Kidney (tissue), 14 donors: ENCODE data around the gene KLHL2. TPM values are rescaled to one million over a fixed set of nuclear protein-coding genes. Genes with fewer than 3 reads are reported as not detected.
A peak's percentile ranks its signal among the peaks of the same experiment; 100 is the strongest.
"Not testable (repeated sequence)": the region's sequence is repeated elsewhere in the genome, so short reads cannot be mapped to it uniquely, and the experiment has no call there.

Experiments
- DNase-seq, 5 donors: peaks; one replicate each; pipeline ENCODE4 v3.0.0-alpha.2; 2013 to 2020
- FAIRE-seq: peaks from 2 replicates; lab custom pipeline; 2012; peaks lifted over from hg19 to GRCh38; lab: Jason Lieb, UNC
- H3K27ac ChIP-seq, 2 donors: one replicate each; pipeline ENCODE4 v1.7.0; 2013; ENCODE audit warnings: low read depth in 2 of 2, low read length in 2 of 2, inconsistent platforms in 1 of 2
- H3K27me3 ChIP-seq: one replicate; pipeline ENCODE4 v1.7.1; 2013; ENCODE audit warnings: low read length, inconsistent platforms; ENCODE audit not compliant: control insufficient read depth, insufficient read depth
- H3K36me3 ChIP-seq, 3 donors: one replicate each; pipeline versions ENCODE4 v1.7.0 to v1.7.1; 2013; ENCODE audit warnings: low read length in 3 of 3, control low read depth in 1 of 3, inconsistent platforms in 1 of 3; ENCODE audit not compliant: insufficient read depth in 3 of 3, control insufficient read depth in 2 of 3
- H3K4me1 ChIP-seq, 3 donors: one replicate each; pipeline versions ENCODE4 v1.7.0 to v1.7.1; 2013; ENCODE audit warnings: low read length in 3 of 3, inconsistent platforms in 1 of 3, low read depth in 1 of 3; ENCODE audit not compliant: control insufficient read depth in 2 of 3, insufficient read depth in 2 of 3
- H3K4me3 ChIP-seq, 3 donors: one replicate each; pipeline versions ENCODE4 v1.7.0 to v1.8.1; 2013; ENCODE audit warnings: low read length in 3 of 3, control low read depth in 1 of 3, inconsistent platforms in 1 of 3
- H3K9ac ChIP-seq, 3 donors: one replicate each; pipeline versions ENCODE4 v1.7.0 to v1.7.1; 2013; ENCODE audit warnings: low read length in 3 of 3, control low read depth in 1 of 3, inconsistent platforms in 1 of 3
- H3K9me3 ChIP-seq, 3 donors: one replicate each; pipeline versions ENCODE4 v1.7.0 to v1.7.1; 2013; ENCODE audit warnings: low read length in 3 of 3, control low read depth in 1 of 3, inconsistent platforms in 1 of 3; ENCODE audit not compliant: control insufficient read depth in 2 of 3, insufficient read depth in 1 of 3
- intact Hi-C: fragments of 100-400 bp; cut with DNase I; formaldehyde crosslinking; loops from one replicate; pipeline ENCODE4 v1.11.1; 2022
- polyA plus RNA-seq: library from polyadenylated mRNA; stranded (reverse); fragments of 350-450 nt; fragmentation: Illumina TruSeq; extraction: RNeasy Lipid Tissue Mini Kit (QIAGEN cat#74804); gene quantifications from one replicate; pipeline ENCODE4 v1.2.3, GENCODE V29; 2014; ENCODE audit warnings: low read depth, low replicate concordance; ENCODE audit not compliant: insufficient read depth
- total RNA-seq: library from RNA; stranded (reverse); fragmentation: NEBNext Ultra II Directional; extraction: Animal tissue kit (Norgen Biotek cat#: 25700); gene quantifications from one replicate; pipeline ENCODE4 v1.2.1, GENCODE V29; 2021
- TF ChIP-seq, protein P1 (sequence below): IDR thresholded peaks from 3 replicates; pipeline ENCODE4 v1.5.1; 2012; ENCODE audit warnings: mild to moderate bottlenecking, moderate library complexity, borderline replicate concordance; ENCODE audit not compliant: insufficient read depth; ENCODE audit errors: extremely low read depth
- donor health status: control.
- donor health status: control.
- donor health status: control.
- donor health status: control.
- donor health status: control.
- donor health status: DM: yes; HTN: yes; CAD: no.
- donor health status: Normal renal cell carcinoma (clear cell type).

KLHL2 gene
- total and polyA plus RNA-seq, 2 donors from 2014 or later, result 11.5 to 44.4 TPM

DNA sequence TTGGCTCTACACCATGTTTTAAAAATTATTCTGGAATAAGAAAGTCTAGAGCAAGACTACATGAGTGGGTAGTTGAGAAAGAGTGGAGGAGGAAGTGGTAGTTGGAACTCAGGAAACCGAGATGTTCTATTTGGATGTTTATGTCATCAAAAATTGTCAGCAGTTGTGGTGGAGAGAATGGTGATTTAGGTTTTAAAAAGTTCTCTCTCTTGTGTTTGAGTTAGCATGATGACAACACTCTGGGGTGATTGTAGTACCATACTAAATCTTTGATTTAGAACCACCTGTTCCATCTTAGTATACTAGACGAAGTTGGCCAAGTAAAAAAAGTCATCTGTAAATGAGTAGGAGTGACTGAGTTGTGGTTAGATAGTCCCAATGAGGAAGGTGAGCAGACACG lies 40.7 kb downstream of the KLHL2 start:
- TF ChIP-seq, protein P1, sequence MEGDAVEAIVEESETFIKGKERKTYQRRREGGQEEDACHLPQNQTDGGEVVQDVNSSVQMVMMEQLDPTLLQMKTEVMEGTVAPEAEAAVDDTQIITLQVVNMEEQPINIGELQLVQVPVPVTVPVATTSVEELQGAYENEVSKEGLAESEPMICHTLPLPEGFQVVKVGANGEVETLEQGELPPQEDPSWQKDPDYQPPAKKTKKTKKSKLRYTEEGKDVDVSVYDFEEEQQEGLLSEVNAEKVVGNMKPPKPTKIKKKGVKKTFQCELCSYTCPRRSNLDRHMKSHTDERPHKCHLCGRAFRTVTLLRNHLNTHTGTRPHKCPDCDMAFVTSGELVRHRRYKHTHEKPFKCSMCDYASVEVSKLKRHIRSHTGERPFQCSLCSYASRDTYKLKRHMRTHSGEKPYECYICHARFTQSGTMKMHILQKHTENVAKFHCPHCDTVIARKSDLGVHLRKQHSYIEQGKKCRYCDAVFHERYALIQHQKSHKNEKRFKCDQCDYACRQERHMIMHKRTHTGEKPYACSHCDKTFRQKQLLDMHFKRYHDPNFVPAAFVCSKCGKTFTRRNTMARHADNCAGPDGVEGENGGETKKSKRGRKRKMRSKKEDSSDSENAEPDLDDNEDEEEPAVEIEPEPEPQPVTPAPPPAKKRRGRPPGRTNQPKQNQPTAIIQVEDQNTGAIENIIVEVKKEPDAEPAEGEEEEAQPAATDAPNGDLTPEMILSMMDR, result no peak
- Histone ChIP-seq H3K4me1 (no peaks in the 10 kb centered on the region), H3K27ac (no peak overlapping the region), H3K9me3 (no peaks in the 10 kb centered on the region), H3K27me3 (no peaks in the 10 kb centered on the region), H3K36me3 (no peaks in the 10 kb centered on the region), H3K4me3 (no peak overlapping the region), H3K9ac (no peak overlapping the region)
- no peak for FAIRE-seq
- intact Hi-C loops, result no loop called here
- no peak for DNase-seq

GRCh38 chr4:165248904-165249303 lies 41.5 kb downstream of the KLHL2 start:
- H3K4me1 ChIP-seq, H3K27ac ChIP-seq, H3K9me3 ChIP-seq, H3K4me3 ChIP-seq, intact Hi-C loops, H3K27me3 ChIP-seq, H3K9ac ChIP-seq, FAIRE-seq, DNase-seq, H3K36me3 ChIP-seq: not testable (repeated sequence)

DNA sequence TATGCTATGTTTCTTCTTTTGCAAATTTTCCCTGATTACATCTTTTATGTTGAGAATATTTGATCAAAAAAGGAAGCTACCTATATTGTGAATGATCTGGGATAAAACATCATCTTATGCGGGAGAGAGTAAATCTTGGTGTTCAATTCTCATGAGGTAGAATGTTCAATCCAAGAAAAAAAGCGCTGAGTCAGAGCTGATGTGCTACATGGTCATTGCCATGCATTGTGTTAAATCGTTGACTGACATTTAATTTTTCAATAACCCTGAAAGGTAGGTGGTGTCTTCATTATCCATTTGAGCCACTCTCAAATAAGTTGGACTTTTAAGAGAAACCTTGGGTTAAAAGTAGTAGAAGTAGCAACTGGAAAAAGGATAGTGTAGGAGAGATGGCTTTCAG lies 47.4 kb downstream of the KLHL2 start:
- H3K4me3 ChIP-seq, FAIRE-seq, DNase-seq, H3K27me3 ChIP-seq, H3K9me3 ChIP-seq, intact Hi-C loops, H3K27ac ChIP-seq, H3K36me3 ChIP-seq, H3K9ac ChIP-seq, H3K4me1 ChIP-seq: not testable (repeated sequence)

- FAIRE-seq, H3K36me3 ChIP-seq, H3K4me1 ChIP-seq, H3K9ac ChIP-seq, H3K9me3 ChIP-seq, H3K27ac ChIP-seq, H3K4me3 ChIP-seq, intact Hi-C loops, H3K27me3 ChIP-seq: not testable (repeated sequence)
- peak in 3 of 5 donors; percentile 10 to 56 (median 20) for DNase-seq
These were observed 48.1 kb downstream of the KLHL2 start for GRCh38 chr4:165255439-165255838.

DNA sequence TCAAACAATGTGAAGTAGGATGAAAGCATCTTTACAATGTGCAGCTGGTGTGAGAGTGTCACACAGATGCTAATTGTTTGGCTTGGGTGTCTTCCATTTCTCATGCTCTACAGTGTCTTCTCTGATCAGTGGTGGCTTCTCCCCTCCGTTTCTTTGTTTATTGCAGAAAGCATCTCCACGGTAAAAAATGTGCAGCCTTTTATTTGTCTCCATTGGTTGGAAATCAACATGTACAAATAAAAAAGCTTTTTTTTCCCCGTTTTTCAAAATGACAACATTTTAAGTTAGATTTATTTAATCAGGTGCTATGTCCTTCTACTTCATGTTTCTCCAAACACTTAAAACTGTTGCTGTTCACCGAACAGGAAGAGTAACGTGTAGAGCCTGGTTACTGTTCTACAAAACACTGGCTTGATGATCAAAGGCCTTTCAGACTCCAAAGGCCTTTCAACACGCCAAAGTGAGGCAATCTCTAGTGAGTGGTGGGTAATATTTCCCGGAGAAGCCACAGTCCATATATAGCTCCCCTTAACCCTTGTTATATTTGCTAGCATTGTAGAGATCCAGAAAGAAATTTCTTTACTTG lies 48.8 kb downstream of the KLHL2 start:
- H3K27ac ChIP-seq, H3K27me3 ChIP-seq, H3K9ac ChIP-seq, H3K4me3 ChIP-seq, H3K9me3 ChIP-seq, intact Hi-C loops, H3K36me3 ChIP-seq, H3K4me1 ChIP-seq: not testable (repeated sequence)
- DNase-seq, result peak in 3 of 5 donors; percentile 10 to 68 (median 43)
- FAIRE-seq, result peak; percentile 83

DNA sequence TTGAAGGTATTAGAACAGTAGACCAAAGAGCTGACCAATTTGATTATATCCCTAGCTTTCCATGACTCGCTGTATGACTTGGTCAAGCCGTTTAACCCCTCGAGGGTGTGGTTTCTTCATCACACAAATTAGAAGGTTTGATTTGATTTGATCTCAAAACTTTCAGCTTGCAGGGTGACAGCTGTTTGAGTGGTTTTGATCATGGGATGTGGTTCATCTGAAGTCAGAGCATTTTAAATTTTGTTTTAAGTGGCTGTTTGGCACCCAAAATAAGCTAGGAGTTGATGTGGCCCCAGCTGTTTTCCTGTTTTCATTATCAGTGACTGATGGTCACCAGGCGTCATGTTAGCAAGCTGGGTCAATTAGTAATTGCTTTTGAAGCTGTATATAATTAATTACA lies 52.4 kb downstream of the KLHL2 start:
- FAIRE-seq, H3K27me3 ChIP-seq, H3K4me1 ChIP-seq, H3K9ac ChIP-seq, intact Hi-C loops, H3K4me3 ChIP-seq, H3K36me3 ChIP-seq, H3K9me3 ChIP-seq, H3K27ac ChIP-seq: not testable (repeated sequence)
- DNase-seq, result peak in 1 of 5 donors; percentile 2

DNA sequence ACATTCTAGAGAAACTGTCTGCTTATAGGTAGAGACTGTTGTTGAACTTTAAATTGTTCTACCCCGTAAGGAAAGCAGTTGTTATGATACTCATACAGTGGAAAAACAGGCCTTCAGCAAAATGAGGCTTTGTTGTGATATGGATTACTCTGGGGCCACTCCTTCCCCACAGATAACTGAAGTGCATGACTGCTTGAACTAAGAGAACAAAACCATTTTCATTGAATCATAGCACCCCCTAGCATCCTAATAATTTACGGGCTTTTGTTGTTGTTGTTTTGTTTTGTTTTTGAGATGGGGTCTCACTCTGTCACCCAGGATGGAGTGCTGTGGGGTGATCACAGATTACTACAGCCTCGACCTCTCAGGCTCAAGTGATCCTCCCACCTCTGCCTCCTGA lies 54.9 kb downstream of the KLHL2 start:
- H3K9me3 ChIP-seq, DNase-seq, H3K27ac ChIP-seq, H3K4me3 ChIP-seq, H3K27me3 ChIP-seq, intact Hi-C loops, FAIRE-seq, H3K36me3 ChIP-seq, H3K4me1 ChIP-seq, H3K9ac ChIP-seq: not testable (repeated sequence)

- FAIRE-seq, H3K36me3 ChIP-seq, H3K27me3 ChIP-seq, H3K9me3 ChIP-seq, H3K4me1 ChIP-seq, H3K4me3 ChIP-seq, intact Hi-C loops, H3K9ac ChIP-seq, H3K27ac ChIP-seq, DNase-seq: not testable (repeated sequence)
These were observed 56.1 kb downstream of the KLHL2 start for GRCh38 chr4:165263466-165263865.
